SK-N-SH (cell line): ENCODE data around the gene MRPL24. TPM values are rescaled to one million over a fixed set of nuclear protein-coding genes. Genes with fewer than 3 reads are reported as not detected.

Experiments
- CTCF ChIA-PET: fragments of 300-600, 350-600 bp; formaldehyde crosslinking; extraction: SDS; loops from one replicate; lab custom pipeline; 2021; lab: Yijun Ruan, JAX
- POLR2A ChIA-PET: fragments of 350-600 bp; sonication (Branson Sonifier 250); formaldehyde crosslinking; extraction: SDS; loops from one replicate; lab custom pipeline; 2020; ENCODE audit warnings: antibody characterized with exemption, inconsistent platforms; lab: Yijun Ruan, JAX
- DNase-seq: peaks from one replicate; pipeline ENCODE4 v3.0.0; 2012
- H2AFZ ChIP-seq: fragments of 200-600 bp; sonication (generic); 2 replicates; pipeline ENCODE4 v1.8.1; 2016; ENCODE audit warnings: antibody characterized with exemption, mild to moderate bottlenecking, low read depth
- H3F3A ChIP-seq: fragments of 200-600 bp; sonication (generic); replicated peaks from 2 replicates; pipeline ENCODE3; 2016; ENCODE audit warnings: antibody characterized with exemption, mild to moderate bottlenecking; ENCODE audit not compliant: insufficient read depth
- H3K27ac ChIP-seq, 2 experiments: fragments of 200-500 bp in 1 of 2; fragments of 200-600 bp in 1 of 2; sonication (Bioruptor generic) in 1 of 2; sonication (generic), shearing (Covaris generic) in 1 of 2; 2 replicates each; pipeline versions ENCODE4 v1.5.1 to v1.6.1; 2014 to 2016; ENCODE audit warnings: low read depth in 2 of 2, inconsistent platforms in 1 of 2, low read length in 1 of 2, mild to moderate bottlenecking in 1 of 2, mixed read lengths in 1 of 2
- H3K27me3 ChIP-seq: fragments of 200-600 bp; sonication (generic), shearing (Covaris generic); 2 replicates; pipeline ENCODE4 v1.6.1; 2016; ENCODE audit warnings: mixed run types; ENCODE audit not compliant: insufficient read depth
- H3K36me3 ChIP-seq, 2 experiments: fragments of 200-500 bp in 1 of 2; fragments of 200-600 bp in 1 of 2; sonication (Bioruptor generic) in 1 of 2; sonication (generic) in 1 of 2; replicated peaks in 1 of 2; 2 replicates each; pipeline versions ENCODE3 to v1.5.1; 2014 to 2016; ENCODE audit warnings: low read length in 1 of 2, mild to moderate bottlenecking in 1 of 2; ENCODE audit not compliant: insufficient read depth in 2 of 2, control insufficient read depth in 1 of 2
- H3K4me1 ChIP-seq, 2 experiments: fragments of 200-500 bp in 1 of 2; fragments of 200-600 bp in 1 of 2; sonication (Bioruptor generic) in 1 of 2; sonication (generic), shearing (Covaris generic) in 1 of 2; 2 replicates each; pipeline versions ENCODE4 v1.5.1 to v1.6.1; 2014 to 2016; ENCODE audit warnings: low read depth in 1 of 2, low read length in 1 of 2, mixed run types in 1 of 2; ENCODE audit not compliant: insufficient read depth in 2 of 2, control insufficient read depth in 1 of 2
- H3K4me2 ChIP-seq: fragments of 200-600 bp; sonication (generic), shearing (Covaris generic); 2 replicates; pipeline ENCODE4 v1.6.1; 2017; ENCODE audit warnings: mixed run types
- H3K4me3 ChIP-seq, 2 experiments: fragments of 200-500 bp in 1 of 2; fragments of 200-600 bp in 1 of 2; sonication (Bioruptor generic) in 1 of 2; sonication (generic), shearing (Covaris generic) in 1 of 2; 2 replicates each; pipeline versions ENCODE4 v1.5.1 to v1.8.1; 2014 to 2016; ENCODE audit warnings: low read depth in 2 of 2, inconsistent platforms in 1 of 2, low read length in 1 of 2, mild to moderate bottlenecking in 1 of 2, mixed read lengths in 1 of 2, moderate library complexity in 1 of 2
- H3K79me2 ChIP-seq: fragments of 200-600 bp; sonication (generic); 2 replicates; pipeline ENCODE4 v1.8.1; 2017; ENCODE audit warnings: mild to moderate bottlenecking; ENCODE audit not compliant: insufficient read depth
- H3K9ac ChIP-seq: fragments of 200-600 bp; sonication (generic); 2 replicates; pipeline ENCODE4 v1.6.1; 2017; ENCODE audit warnings: mixed run types
- H3K9me2 ChIP-seq: fragments of 200-600 bp; sonication (generic); 2 replicates; pipeline ENCODE4 v1.6.1; 2017; ENCODE audit warnings: mixed run types
- H3K9me3 ChIP-seq: fragments of 200-600 bp; sonication (generic); 2 replicates; pipeline ENCODE4 v1.6.1; 2017; ENCODE audit warnings: mixed run types, mild to moderate bottlenecking, moderate library complexity
- H4K20me1 ChIP-seq: fragments of 200-600 bp; sonication (generic); 2 replicates; pipeline ENCODE4 v1.6.1; 2017; ENCODE audit warnings: mild to moderate bottlenecking, mixed run types; ENCODE audit not compliant: insufficient read depth
- ELF1 ChIP-seq: IDR thresholded peaks from 2 replicates; pipeline ENCODE4 v1.4.0; 2012
- EP300 ChIP-seq, 2 experiments: IDR thresholded peaks; 2 replicates each; pipeline versions ENCODE4 v1.4.0 to v1.6.1; 2012; ENCODE audit warnings: borderline replicate concordance in 1 of 2, low read depth in 1 of 2, low read length in 1 of 2
- FOXM1 ChIP-seq: IDR thresholded peaks from 2 replicates; pipeline ENCODE4 v1.4.0; 2012; ENCODE audit warnings: low read depth, mild to moderate bottlenecking
- SMC3 ChIP-seq: IDR thresholded peaks from 2 replicates; pipeline ENCODE4 v1.6.1; 2012; ENCODE audit warnings: low read depth, low read length, improper control_type of control experiment
- TAF1 ChIP-seq: IDR thresholded peaks from 2 replicates; pipeline ENCODE4 v1.6.1; 2012; ENCODE audit warnings: low read depth, mild to moderate bottlenecking, low read length, moderate library complexity, borderline replicate concordance
- YY1 ChIP-seq: IDR thresholded peaks from 2 replicates; pipeline ENCODE4 v1.4.0; 2012; ENCODE audit warnings: low read depth, mild to moderate bottlenecking
- WGBS: methylation state at CpG from one replicate; pipeline ENCODE4 v1.1.6; 2017; ENCODE audit warnings: low lambda C conversion rate; 5-methylcytosine and 5-hydroxymethylcytosine counted together
- polyA plus RNA-seq, 3 experiments: library from polyadenylated mRNA; depleted of rRNA; stranded (reverse); fragments of >200 nt; gene quantifications; 2 replicates each; pipeline ENCODE4 v1.2.3, GENCODE V29; 2012
- TF ChIP-seq, protein P1 (sequence below): IDR thresholded peaks from 2 replicates; pipeline ENCODE4 v1.6.1; 2012; ENCODE audit warnings: mild to moderate bottlenecking, low read depth, low read length, moderate library complexity
- TF ChIP-seq, protein P2 (sequence below): fragments of 150-350 bp; IDR thresholded peaks from 2 replicates; pipeline ENCODE4 v1.6.1; 2016; ENCODE audit warnings: mild to moderate bottlenecking, low read depth, low read length

Gene MRPL24
- polyA plus RNA-seq, 1 of the 3 experiments (the other 2 are of a cell fraction) = 149 TPM

DNA sequence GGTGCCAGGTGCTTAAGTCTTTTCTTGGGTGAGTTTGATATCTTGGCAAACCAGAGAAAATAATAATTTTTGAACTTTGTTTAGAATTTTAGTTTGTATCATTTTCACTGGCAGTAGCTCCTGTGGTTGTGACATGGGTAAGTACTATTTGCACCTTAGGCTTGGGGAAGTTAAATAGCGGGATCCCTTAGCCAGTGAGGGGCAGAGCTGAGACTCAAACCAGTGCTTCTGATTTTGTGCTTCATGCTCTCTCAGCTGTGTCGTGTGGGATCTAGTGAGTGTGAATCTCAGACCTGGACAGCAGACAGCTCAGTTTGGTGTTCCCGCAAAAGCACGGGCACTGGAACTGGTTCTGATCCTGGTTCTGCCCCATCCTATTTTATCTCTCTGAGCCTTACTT, 36.1 kb upstream of the MRPL24 start (continued):
- TF ChIP-seq, protein P1, sequence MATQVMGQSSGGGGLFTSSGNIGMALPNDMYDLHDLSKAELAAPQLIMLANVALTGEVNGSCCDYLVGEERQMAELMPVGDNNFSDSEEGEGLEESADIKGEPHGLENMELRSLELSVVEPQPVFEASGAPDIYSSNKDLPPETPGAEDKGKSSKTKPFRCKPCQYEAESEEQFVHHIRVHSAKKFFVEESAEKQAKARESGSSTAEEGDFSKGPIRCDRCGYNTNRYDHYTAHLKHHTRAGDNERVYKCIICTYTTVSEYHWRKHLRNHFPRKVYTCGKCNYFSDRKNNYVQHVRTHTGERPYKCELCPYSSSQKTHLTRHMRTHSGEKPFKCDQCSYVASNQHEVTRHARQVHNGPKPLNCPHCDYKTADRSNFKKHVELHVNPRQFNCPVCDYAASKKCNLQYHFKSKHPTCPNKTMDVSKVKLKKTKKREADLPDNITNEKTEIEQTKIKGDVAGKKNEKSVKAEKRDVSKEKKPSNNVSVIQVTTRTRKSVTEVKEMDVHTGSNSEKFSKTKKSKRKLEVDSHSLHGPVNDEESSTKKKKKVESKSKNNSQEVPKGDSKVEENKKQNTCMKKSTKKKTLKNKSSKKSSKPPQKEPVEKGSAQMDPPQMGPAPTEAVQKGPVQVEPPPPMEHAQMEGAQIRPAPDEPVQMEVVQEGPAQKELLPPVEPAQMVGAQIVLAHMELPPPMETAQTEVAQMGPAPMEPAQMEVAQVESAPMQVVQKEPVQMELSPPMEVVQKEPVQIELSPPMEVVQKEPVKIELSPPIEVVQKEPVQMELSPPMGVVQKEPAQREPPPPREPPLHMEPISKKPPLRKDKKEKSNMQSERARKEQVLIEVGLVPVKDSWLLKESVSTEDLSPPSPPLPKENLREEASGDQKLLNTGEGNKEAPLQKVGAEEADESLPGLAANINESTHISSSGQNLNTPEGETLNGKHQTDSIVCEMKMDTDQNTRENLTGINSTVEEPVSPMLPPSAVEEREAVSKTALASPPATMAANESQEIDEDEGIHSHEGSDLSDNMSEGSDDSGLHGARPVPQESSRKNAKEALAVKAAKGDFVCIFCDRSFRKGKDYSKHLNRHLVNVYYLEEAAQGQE = no peak

DNA sequence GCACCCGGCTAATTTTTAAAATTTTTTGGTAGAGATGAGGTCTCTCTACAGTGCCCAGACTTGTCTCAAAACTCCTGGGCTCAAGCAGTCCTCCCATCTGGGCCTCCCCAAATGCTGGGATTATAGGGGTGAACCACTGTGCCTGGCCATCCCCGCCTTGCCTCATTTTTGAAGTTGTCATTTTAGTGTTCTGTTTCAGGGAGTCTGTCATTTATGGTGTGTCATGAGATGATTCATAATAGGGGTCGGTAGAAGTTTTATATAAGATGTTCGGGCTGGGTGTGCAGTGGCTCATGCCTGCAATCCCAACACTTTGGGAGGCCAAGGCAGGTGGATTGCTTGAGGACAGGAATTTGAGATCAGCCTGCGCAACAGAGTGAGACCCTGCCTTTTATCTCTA, 34.9 kb upstream of the MRPL24 start:
- TF ChIP-seq TAF1 = no peak
- TF ChIP-seq YY1 = no peak
- no peak for TF ChIP-seq ELF1
- TF ChIP-seq SMC3 = no peak
- TF ChIP-seq, protein P1 = no peak
- no peak for TF ChIP-seq FOXM1
- TF ChIP-seq, protein P2, sequence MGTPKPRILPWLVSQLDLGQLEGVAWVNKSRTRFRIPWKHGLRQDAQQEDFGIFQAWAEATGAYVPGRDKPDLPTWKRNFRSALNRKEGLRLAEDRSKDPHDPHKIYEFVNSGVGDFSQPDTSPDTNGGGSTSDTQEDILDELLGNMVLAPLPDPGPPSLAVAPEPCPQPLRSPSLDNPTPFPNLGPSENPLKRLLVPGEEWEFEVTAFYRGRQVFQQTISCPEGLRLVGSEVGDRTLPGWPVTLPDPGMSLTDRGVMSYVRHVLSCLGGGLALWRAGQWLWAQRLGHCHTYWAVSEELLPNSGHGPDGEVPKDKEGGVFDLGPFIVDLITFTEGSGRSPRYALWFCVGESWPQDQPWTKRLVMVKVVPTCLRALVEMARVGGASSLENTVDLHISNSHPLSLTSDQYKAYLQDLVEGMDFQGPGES = no peak
- no peak for TF ChIP-seq EP300 (IDR thresholded peaks at IDR 0.05; ENCODE audit: borderline replicate concordance in 1 of 2, low read depth in 1 of 2, low read length in 1 of 2)
- Histone ChIP-seq H3K4me1 (peaks cover 20 to 34% of the 10 kb centered on the region in 2 experiments; a peak in 3 of 4 replicates), H3K9me3 (no peaks in the 10 kb centered on the region), H3K4me3 (no peak overlapping the region), H3F3A (peaks cover 18% of the 10 kb centered on the region), H3K79me2 (peaks cover 97% of the 10 kb centered on the region), H3K36me3 (peaks cover 12 to 13% of the 10 kb centered on the region in 2 experiments), H3K27ac (no peak overlapping the region; a peak in 1 of 4 replicates), H3K9ac (0 out of 2 replicates have a peak overlapping the region, but pooled peaks have one; percentile 21), H3K4me2 (no peak overlapping the region), H2AFZ (no peak overlapping the region), H3K9me2 (no peaks in the 10 kb centered on the region), H4K20me1 (peaks cover 78% of the 10 kb centered on the region), H3K27me3 (no peaks in the 10 kb centered on the region)
- WGBS = 70% methylated on average over 4 of the region's 5 CpGs
- DNase-seq = no peak
- CTCF ChIA-PET = interaction anchor here (0.7 to 1.9 kb wide), 8 partner anchors 15 to 87 kb away, joined by 3 to 9 read pairs (median 4); partner anchors contain the start of gene NTRK1
- POLR2A ChIA-PET = no interaction called here
